B cell (primary cell): Measurements from ENCODE around the gene VIL1. TPM values are rescaled to one million over a fixed set of nuclear protein-coding genes. Genes with fewer than 3 reads are reported as not detected.

ENCODE experiments used
- ATAC-seq: fragments of 200-7000 bp; cut with Tn5 transposase; one replicate; pipeline ENCODE4 v1.10.0; 2021; ENCODE audit warnings: low read depth, mild to moderate bottlenecking, moderate number of reproducible peaks, moderate library complexity
- CTCF ChIA-PET: fragments of 350-600 bp; sonication (Branson Sonifier 250); formaldehyde crosslinking; loops from one replicate; lab custom pipeline; 2021; ENCODE audit warnings: antibody characterized with exemption, inconsistent platforms; lab: Charles Lee
- POLR2A ChIA-PET: fragments of 350-600 bp; sonication (Branson Sonifier 250); formaldehyde crosslinking; loops from one replicate; lab custom pipeline; 2021; ENCODE audit warnings: antibody characterized with exemption; lab: Charles Lee
- DNase-seq: peaks from one replicate; pipeline ENCODE4 v3.0.0; 2013
- H2AFZ ChIP-seq: 2 replicates; pipeline ENCODE4 v1.6.1; 2012; ENCODE audit warnings: mild to moderate bottlenecking, low read depth, low read length; ENCODE audit not compliant: insufficient read depth, poor library complexity, severe bottlenecking
- H3K27ac ChIP-seq, 2 donors: 1 replicate in 1 of 2; 2 replicates in 1 of 2; pipeline ENCODE4 v1.5.1; 2012 to 2013; ENCODE audit warnings: low read length in 2 of 2, mild to moderate bottlenecking in 2 of 2, moderate library complexity in 1 of 2
- H3K27me3 ChIP-seq, 4 experiments: fragments of 200-600 bp in 1 of 4; sonication (generic) in 1 of 4; replicated peaks in 1 of 4; 1 replicate in 2 of 4; 2 replicates in 2 of 4; pipeline versions ENCODE4 v1.6.1 to v1.7.0; 2013 to 2016; ENCODE audit warnings: low read length in 3 of 4, mild to moderate bottlenecking in 2 of 4, mixed read lengths in 1 of 4, moderate library complexity in 1 of 4; ENCODE audit not compliant: insufficient read depth in 4 of 4, control insufficient read depth in 3 of 4; ENCODE audit errors: control extremely low read depth in 1 of 4
- H3K36me3 ChIP-seq, 2 experiments: replicated peaks in 1 of 2; 1 replicate in 1 of 2; 2 replicates in 1 of 2; pipeline versions ENCODE4 v1.6.1 to v1.7.1; 2013; ENCODE audit warnings: low read length in 1 of 2; ENCODE audit not compliant: insufficient read depth in 2 of 2, control insufficient read depth in 1 of 2; ENCODE audit errors: control extremely low read depth in 1 of 2, extremely low read depth in 1 of 2
- H3K4me1 ChIP-seq, 2 donors: fragments of 200-600 bp in 1 of 2; sonication (generic) in 1 of 2; 1 replicate in 1 of 2; 2 replicates in 1 of 2; pipeline versions ENCODE4 v1.5.1 to v1.6.1; 2013 to 2017; ENCODE audit warnings: low read length in 2 of 2; ENCODE audit not compliant: control insufficient read depth in 2 of 2, insufficient read depth in 2 of 2
- H3K4me2 ChIP-seq: replicated peaks from 2 replicates; pipeline ENCODE3; 2012; ENCODE audit warnings: mild to moderate bottlenecking, low read depth, low read length; ENCODE audit not compliant: poor library complexity, severe bottlenecking
- H3K4me3 ChIP-seq, 5 experiments: fragments of 200-600 bp in 1 of 5; sonication (generic) in 1 of 5; 1 replicate in 3 of 5; 2 replicates in 2 of 5; pipeline versions ENCODE4 v1.5.1 to v1.7.0; 2011 to 2016; ENCODE audit warnings: low read length in 4 of 5, mild to moderate bottlenecking in 4 of 5, low read depth in 2 of 5, control low read depth in 1 of 5, moderate library complexity in 1 of 5; ENCODE audit not compliant: insufficient read depth in 1 of 5; ENCODE audit errors: control extremely low read depth in 1 of 5, extremely low read depth in 1 of 5
- H3K79me2 ChIP-seq: fragments of 200-600 bp; sonication (generic); one replicate; pipeline ENCODE4 v1.6.0; 2016; ENCODE audit warnings: low read length; ENCODE audit not compliant: control insufficient read depth, insufficient read depth
- H3K9ac ChIP-seq: fragments of 200-600 bp; sonication (generic); 2 replicates; pipeline ENCODE4 v1.6.1; 2017; ENCODE audit warnings: mild to moderate bottlenecking, low read length, moderate library complexity
- H3K9me3 ChIP-seq, 3 donors: one replicate each; pipeline versions ENCODE4 v1.6.1 to v1.7.1; 2013; ENCODE audit warnings: low read length in 2 of 3; ENCODE audit not compliant: control insufficient read depth in 2 of 3, insufficient read depth in 1 of 3; ENCODE audit errors: control extremely low read depth in 1 of 3
- H4K20me1 ChIP-seq: 2 replicates; pipeline ENCODE4 v1.6.0; 2012; ENCODE audit warnings: mild to moderate bottlenecking, low read length; ENCODE audit not compliant: insufficient read depth, control insufficient read depth, poor library complexity, severe bottlenecking
- H3K27ac Mint-ChIP-seq: one replicate; pipeline ENCODE4 v1.8.0; 2021; ENCODE audit warnings: mixed read lengths
- H3K27me3 Mint-ChIP-seq: one replicate; pipeline ENCODE4 v1.8.0; 2021; ENCODE audit warnings: mixed read lengths
- H3K4me1 Mint-ChIP-seq: one replicate; pipeline ENCODE4 v1.8.0; 2021; ENCODE audit warnings: mixed read lengths
- H3K4me3 Mint-ChIP-seq: one replicate; pipeline ENCODE4 v1.8.0; 2021; ENCODE audit warnings: mixed read lengths
- H3K9me3 Mint-ChIP-seq: one replicate; pipeline ENCODE4 v1.8.0; 2022; ENCODE audit warnings: mixed read lengths; ENCODE audit not compliant: insufficient read depth
- CTCF ChIP-seq: fragments of 200-600 bp; IDR thresholded peaks from one replicate; pipeline ENCODE4 v1.8.0; 2022; ENCODE audit warnings: antibody characterized with exemption, mild to moderate bottlenecking
- EZH2 ChIP-seq: IDR thresholded peaks from 2 replicates; pipeline ENCODE4 v1.6.1; 2012; ENCODE audit warnings: borderline replicate concordance, low read depth, mild to moderate bottlenecking, moderate library complexity, low read length; ENCODE audit not compliant: insufficient read depth, poor library complexity, severe bottlenecking
- WGBS: methylation state at CpG from one replicate; pipeline ENCODE4 v1.1.5; 2013; ENCODE audit warnings: missing lambda C conversion rate; ENCODE audit not compliant: insufficient coverage; 5-methylcytosine and 5-hydroxymethylcytosine counted together
- intact Hi-C: fragments of 100-400 bp; cut with micrococcal nuclease; formaldehyde crosslinking; loops from one replicate; pipeline ENCODE4 v1.10.0; 2022
- polyA plus RNA-seq: library from polyadenylated mRNA; depleted of rRNA; stranded (reverse); fragments of >200 nt; gene quantifications from 2 replicates; pipeline ENCODE4 v1.2.3, GENCODE V29; 2012
- total RNA-seq, 2 donors: library from RNA; stranded (reverse); fragments of 120-200 nt in 1 of 2; gene quantifications; 1 replicate in 1 of 2; 2 replicates in 1 of 2; pipeline versions ENCODE4 v1.2.3 to v1.2.4, GENCODE V29; 2013 to 2022

Gene VIL1
- total and polyA plus RNA-seq, 2 donors (not counting 1 experiment from before 2014, with no cell fraction given), result not detected

- H3K4me1 ChIP-seq, result peaks cover 30 to 52% of the 10 kb centered on the region in 2 donors
These were observed 25.1 kb upstream of the VIL1 start for GRCh38 chr2:218393750-218394290.

More at GRCh38 chr2:218393750-218394290, 25.1 kb upstream of the VIL1 start:
- no peak overlapping the region for H3K9ac ChIP-seq
- TF ChIP-seq EZH2 (no peak), CTCF (no peak)
- no peaks in the 10 kb centered on the region for H3K36me3 ChIP-seq
- no peaks in the 10 kb centered on the region for H3K79me2 ChIP-seq
- Mint-ChIP-seq H3K9me3 (no peaks in the 10 kb centered on the region), H3K4me3 (peak overlapping the region; percentile 10), H3K4me1 (peaks cover 44% of the 10 kb centered on the region), H3K27me3 (no peaks in the 10 kb centered on the region), H3K27ac (no peak overlapping the region)
- intact Hi-C loops, result loop anchor here (2.0 kb wide), 1 partner anchor 71 kb away; no protein-coding TSS in a partner anchor
- H3K27me3 ChIP-seq, result no peaks in the 10 kb centered on the region
- no peak for ATAC-seq
- WGBS, result 64% methylated on average over 6 of the region's 8 CpGs
- no peak overlapping the region for H3K4me3 ChIP-seq
- no peak overlapping the region for H2AFZ ChIP-seq
- H3K4me2 ChIP-seq, result no peak overlapping the region
- ChIA-PET POLR2A (interaction anchor here (0.6 kb wide), 3 partner anchors 72 to 290 kb away, joined by 3 to 5 read pairs (median 4); no protein-coding TSS in a partner anchor), CTCF (interaction anchor here (0.7 to 6.8 kb wide), 14 partner anchors 8 to 265 kb away, joined by 3 to 77 read pairs (median 6); partner anchors contain the start of genes AAMP, BCS1L, CATIP and PNKD)
- DNase-seq, result peak; percentile 31
- no peaks in the 10 kb centered on the region for H4K20me1 ChIP-seq
- peaks cover 0 to 19% (median 0%) of the 10 kb centered on the region in 3 donors for H3K9me3 ChIP-seq
- H3K27ac ChIP-seq, result no peak overlapping the region
